Measurements from ENCODE around the gene RSPH6A.
A peak's percentile ranks its signal among the peaks of the same experiment; 100 is the strongest.

RSPH6A gene

GRCh38 chr19:45814851-45815480 lies at the start of gene RSPH6A:
Gene RSPH6A (minus strand): TSS chr19:45815308. CDS start chr19:45815176, 132 bp downstream.
- no peak for DNase-seq

- DNase-seq: no peak
Measured at GRCh38 chr19:45864629-45865082, 49.5 kb upstream of the RSPH6A start.

- DNase-seq: peak; percentile 74
Measured at GRCh38 chr19:45863840-45864628, 48.9 kb upstream of the RSPH6A start, which contains the start of gene FOXA3. Gene FOXA3 (plus strand): TSS chr19:45864326. CDS start chr19:45864457, 131 bp downstream.

GRCh38 chr19:45863335-45863839 lies 48.3 kb upstream of the RSPH6A start:
- no peak for DNase-seq

GRCh38 chr19:45862564-45863334 lies 47.6 kb upstream of the RSPH6A start, which contains the start of gene SYMPK:
Gene SYMPK (minus strand): TSS chr19:45863147. CDS start chr19:45854495, 8,652 bp downstream.
- DNase-seq: peak; percentile 98

GRCh38 chr19:45862271-45862563 lies 47.1 kb upstream of the RSPH6A start:
- DNase-seq: no peak

- no peak for DNase-seq
Measured at GRCh38 chr19:45860359-45861259, 45.5 kb upstream of the RSPH6A start.

- no peak for DNase-seq
Measured at GRCh38 chr19:45854167-45854778, 39.2 kb upstream of the RSPH6A start.

GRCh38 chr19:45852983-45853382 lies 37.9 kb upstream of the RSPH6A start:
- DNase-seq: no peak

GRCh38 chr19:45852145-45852750 lies 37.1 kb upstream of the RSPH6A start:
- no peak for DNase-seq

GRCh38 chr19:45848922-45849321 lies 33.8 kb upstream of the RSPH6A start:
- DNase-seq: no peak

GRCh38 chr19:45847663-45848062 lies 32.6 kb upstream of the RSPH6A start:
- no peak for DNase-seq

GRCh38 chr19:45842198-45842597 lies 27.1 kb upstream of the RSPH6A start:
- DNase-seq: no peak

- no peak for DNase-seq
Measured at GRCh38 chr19:45834970-45835369, 19.9 kb upstream of the RSPH6A start.

- no peak for DNase-seq
Measured at GRCh38 chr19:45828945-45829344, 13.8 kb upstream of the RSPH6A start.

GRCh38 chr19:45828523-45828922 lies 13.4 kb upstream of the RSPH6A start:
- DNase-seq: no peak

- no peak for DNase-seq
Measured at GRCh38 chr19:45827459-45828093, 12.5 kb upstream of the RSPH6A start.

- no peak for DNase-seq
Measured at GRCh38 chr19:45826934-45827333, 11.8 kb upstream of the RSPH6A start.

GRCh38 chr19:45825917-45826893 lies 11.1 kb upstream of the RSPH6A start:
- DNase-seq: no peak

- DNase-seq: no peak
Measured at GRCh38 chr19:45825263-45825605, 10.1 kb upstream of the RSPH6A start.

Measured in activated CD4-positive, CD25-positive, alpha-beta regulatory T cell treated with anti-CD3 and anti-CD28 coated beads, Interleukin-2, amount 50 U/mL, for 72 hours (primary cell).